GM12878 (cell line): ENCODE measurements around the gene TRPM6. TPM values are rescaled to one million over a fixed set of nuclear protein-coding genes. Genes with fewer than 3 reads are reported as not detected.

Source experiments
- ATAC-seq: fragments of 200-7000 bp; cut with Tn5 transposase; 3 replicates; pipeline ENCODE4 v1.9.1; 2020; ENCODE audit warnings: mild to moderate bottlenecking, moderate library complexity
- BruUV-seq: library from RNA; stranded (reverse); fragments of 400-500 nt; replicated peaks from 2 replicates; lab custom pipeline; 2021; lab: Mats Ljungman, UMichigan
- CTCF ChIA-PET: fragments of 300-600 bp; sonication (Branson Sonifier 250); formaldehyde crosslinking; extraction: SDS; loops from one replicate; lab custom pipeline; 2021; ENCODE audit warnings: inconsistent platforms; lab: Yijun Ruan, JAX
- POLR2A ChIA-PET: fragments of 350-600 bp; formaldehyde crosslinking; extraction: SDS; loops from one replicate; lab custom pipeline; 2021; ENCODE audit warnings: inconsistent platforms; lab: Charles Lee
- RAD21 ChIA-PET: fragments of 300-600 bp; sonication (Branson Sonifier 250); formaldehyde crosslinking; loops from one replicate; lab custom pipeline; 2023; ENCODE audit warnings: antibody characterized with exemption; ENCODE audit not compliant: unreplicated experiment; lab: Charles Lee
- SMC1A ChIA-PET: fragments of 300-600 bp; sonication (Branson Sonifier 250); formaldehyde crosslinking; loops from one replicate; lab custom pipeline; 2023; ENCODE audit not compliant: unreplicated experiment, uncharacterized antibody; lab: Charles Lee
- DNase-seq: peaks from one replicate; pipeline ENCODE4 v3.0.0-alpha.2; 2011; ENCODE audit warnings: low read depth, low spot score
- FAIRE-seq: peaks from 3 replicates; lab custom pipeline; 2011; peaks lifted over from hg19 to GRCh38; lab: Jason Lieb, UNC
- H2AFZ ChIP-seq: 2 replicates; pipeline ENCODE4 v1.6.0; 2011; ENCODE audit warnings: low read depth, low read length, control low read depth; ENCODE audit not compliant: control insufficient read depth
- H3K27ac ChIP-seq: 2 replicates; pipeline ENCODE4 v1.5.1; 2011; ENCODE audit warnings: control low read depth; ENCODE audit not compliant: control insufficient read depth, insufficient read depth
- H3K27me3 ChIP-seq, 2 experiments: replicated peaks in 1 of 2; 2 replicates each; pipeline versions ENCODE4 v1.6.0 to v1.6.1; 2011; ENCODE audit warnings: low read length in 1 of 2; ENCODE audit not compliant: control insufficient read depth in 2 of 2, insufficient read depth in 2 of 2
- H3K36me3 ChIP-seq, 2 experiments: 2 replicates each; pipeline ENCODE4 v1.5.1; 2011; ENCODE audit warnings: low read length in 1 of 2; ENCODE audit not compliant: control insufficient read depth in 2 of 2, insufficient read depth in 2 of 2
- H3K4me1 ChIP-seq: 2 replicates; pipeline ENCODE4 v1.6.1; 2011; ENCODE audit warnings: mild to moderate bottlenecking, low read length, moderate library complexity, mixed read lengths; ENCODE audit not compliant: control insufficient read depth, insufficient read depth
- H3K4me2 ChIP-seq: 2 replicates; pipeline ENCODE4 v1.6.0; 2011; ENCODE audit warnings: control low read depth; ENCODE audit not compliant: control insufficient read depth, insufficient read depth
- H3K4me3 ChIP-seq: fragments of 200-600 bp; sonication (generic); 2 replicates; pipeline ENCODE4 v1.5.1; 2016
- H3K79me2 ChIP-seq: 2 replicates; pipeline ENCODE4 v1.6.0; 2011; ENCODE audit warnings: low read length; ENCODE audit not compliant: control insufficient read depth, insufficient read depth
- H3K9ac ChIP-seq: 2 replicates; pipeline ENCODE4 v1.8.0; 2011; ENCODE audit warnings: low read length, control low read depth, mixed read lengths; ENCODE audit not compliant: control insufficient read depth, insufficient read depth
- H3K9me3 ChIP-seq: replicated peaks from 3 replicates; pipeline ENCODE4 v1.5.1; 2011; ENCODE audit warnings: mild to moderate bottlenecking, low read length; ENCODE audit not compliant: control insufficient read depth, insufficient read depth
- H4K20me1 ChIP-seq: 2 replicates; pipeline ENCODE4 v1.6.0; 2011; ENCODE audit not compliant: control insufficient read depth, insufficient read depth
- BMI1 ChIP-seq: fragments of 450-650 bp; IDR thresholded peaks from 2 replicates; pipeline ENCODE4 v1.6.1; 2016; ENCODE audit warnings: mild to moderate bottlenecking, moderate library complexity, borderline replicate concordance
- CREB1 ChIP-seq: IDR thresholded peaks from 2 replicates; pipeline ENCODE4 v1.6.1; 2012; ENCODE audit warnings: low read depth, mild to moderate bottlenecking, inconsistent platforms
- ETV6 ChIP-seq, 2 experiments: fragments of 450-650 bp in 1 of 2; IDR thresholded peaks in 1 of 2; conservative IDR thresholded peaks in 1 of 2; 2 replicates each; pipeline ENCODE4 v1.6.1; 2014; ENCODE audit warnings: antibody characterized with exemption in 1 of 2, borderline replicate concordance in 1 of 2, low read depth in 1 of 2, mild to moderate bottlenecking in 1 of 2, moderate library complexity in 1 of 2
- MEF2B ChIP-seq: fragments of 450-650 bp; IDR thresholded peaks from 2 replicates; pipeline ENCODE4 v1.6.1; 2018; ENCODE audit warnings: mild to moderate bottlenecking, moderate library complexity; ENCODE audit not compliant: partially characterized antibody, poor library complexity, severe bottlenecking
- NFIC ChIP-seq: IDR thresholded peaks from 2 replicates; pipeline ENCODE4 v1.6.1; 2012; ENCODE audit warnings: low read depth, mild to moderate bottlenecking, inconsistent platforms, low read length, moderate library complexity
- NRF1 ChIP-seq: conservative IDR thresholded peaks from 2 replicates; pipeline ENCODE4 v1.6.1; 2011; ENCODE audit warnings: mild to moderate bottlenecking, low read depth, low read length, improper control_type of control experiment
- PAX5 ChIP-seq: IDR thresholded peaks from 2 replicates; pipeline ENCODE4 v1.6.1; 2011; ENCODE audit warnings: low read depth, low read length, borderline replicate concordance
- PML ChIP-seq: IDR thresholded peaks from 2 replicates; pipeline ENCODE4 v1.6.1; 2012; ENCODE audit warnings: low read length, inconsistent platforms
- RUNX3 ChIP-seq: IDR thresholded peaks from 2 replicates; pipeline ENCODE4 v1.6.1; 2012; ENCODE audit warnings: low read length, inconsistent platforms
- SMAD5 ChIP-seq: IDR thresholded peaks from 2 replicates; pipeline ENCODE4 v1.6.1; 2016; ENCODE audit warnings: antibody characterized with exemption, low read depth
- SMARCA5 ChIP-seq: fragments of 450-650 bp; IDR thresholded peaks from 2 replicates; pipeline ENCODE4 v1.6.1; 2017; ENCODE audit warnings: mild to moderate bottlenecking
- SMC3 ChIP-seq: IDR thresholded peaks from 2 replicates; pipeline ENCODE4 v1.6.1; 2011; ENCODE audit warnings: low read length, improper control_type of control experiment, borderline replicate concordance
- STAT1 ChIP-seq: fragments of 450-650 bp; conservative IDR thresholded peaks from 2 replicates; pipeline ENCODE4 v1.6.1; 2014; ENCODE audit warnings: antibody characterized with exemption, mild to moderate bottlenecking
- TBL1XR1 ChIP-seq: IDR thresholded peaks from 2 replicates; pipeline ENCODE4 v1.6.1; 2012; ENCODE audit warnings: low read depth, low read length, improper control_type of control experiment
- TCF12 ChIP-seq: IDR thresholded peaks from 2 replicates; pipeline ENCODE4 v1.6.1; 2011; ENCODE audit warnings: low read depth, mild to moderate bottlenecking, low read length
- TCF3 ChIP-seq: IDR thresholded peaks from 2 replicates; pipeline ENCODE4 v1.6.1; 2012; ENCODE audit warnings: low read depth, mild to moderate bottlenecking, low read length, borderline replicate concordance; ENCODE audit not compliant: insufficient read depth
- TCF7 ChIP-seq: IDR thresholded peaks from 2 replicates; pipeline ENCODE4 v1.6.1; 2014; ENCODE audit warnings: antibody characterized with exemption, borderline replicate concordance
- WRNIP1 ChIP-seq: IDR thresholded peaks from 2 replicates; pipeline ENCODE4 v1.6.1; 2011; ENCODE audit warnings: low read depth, low read length, improper control_type of control experiment, borderline replicate concordance
- ZNF384 ChIP-seq: IDR thresholded peaks from 2 replicates; pipeline ENCODE4 v1.6.1; 2012; ENCODE audit warnings: low read depth, mild to moderate bottlenecking, low read length, improper control_type of control experiment, borderline replicate concordance
- WGBS: methylation state at CpG from one replicate; pipeline ENCODE4 v1.1.6; 2016; ENCODE audit warnings: low lambda C conversion rate; ENCODE audit not compliant: insufficient replicate concordance, insufficient coverage; ENCODE audit errors: missing lambda C conversion rate; 5-methylcytosine and 5-hydroxymethylcytosine counted together
- in situ Hi-C: fragments of 300-500 bp; cut with MboI; formaldehyde crosslinking; loops from 9 replicates; pipeline ENCODE4 v1.14.3; 2018; ENCODE audit warnings: mixed read lengths
- intact Hi-C: fragments of 100-400 bp; cut with micrococcal nuclease; formaldehyde crosslinking; loops from one replicate; pipeline ENCODE4 v1.14.2; 2022; ENCODE audit not compliant: unreplicated experiment
- polyA plus RNA-seq, 11 experiments: library from polyadenylated mRNA; depleted of rRNA in 4 of 11; unstranded in 6 of 11; stranded (reverse) in 5 of 11; fragments of >200 nt; fragmentation: Nextera tagmentation in 4 of 11; fragmentation: Illumina TruSeq in 1 of 11; extraction: Ambion mirVana in 4 of 11; extraction: Trizol in 1 of 11; gene quantifications; 1 replicate in 1 of 11; 2 replicates in 10 of 11; pipeline versions ENCODE4 v1.2.1 to v1.2.3, GENCODE V29; 2011 to 2016; ENCODE audit warnings: inconsistent platforms in 2 of 11, missing spikeins in 2 of 11, low read depth in 1 of 11
- total RNA-seq, 4 experiments: library from RNA; depleted of rRNA in 3 of 4; stranded (reverse); fragments of >200 nt in 3 of 4; fragmentation: Illumina TruSeq in 1 of 4; extraction: Trizol in 1 of 4; gene quantifications; 2 replicates each; pipeline versions ENCODE4 v1.2.1 to v1.2.3, GENCODE V29; 2013 to 2021
- TF ChIP-seq, protein P1 (sequence below): IDR thresholded peaks from 2 replicates; pipeline ENCODE4 v1.6.1; 2012; ENCODE audit warnings: low read depth, low read length, improper control_type of control experiment
- TF ChIP-seq, protein P2 (sequence below): fragments of 450-650 bp; IDR thresholded peaks from 2 replicates; pipeline ENCODE4 v1.6.1; 2017; ENCODE audit warnings: mild to moderate bottlenecking, moderate library complexity

Gene TRPM6
- total and polyA plus RNA-seq, 10 of the 15 experiments (the other 5 are each of a cell fraction or from before 2014, with no cell fraction given): under 0.01 to 0.34 (median 0.05) TPM; not detected in 1

DNA sequence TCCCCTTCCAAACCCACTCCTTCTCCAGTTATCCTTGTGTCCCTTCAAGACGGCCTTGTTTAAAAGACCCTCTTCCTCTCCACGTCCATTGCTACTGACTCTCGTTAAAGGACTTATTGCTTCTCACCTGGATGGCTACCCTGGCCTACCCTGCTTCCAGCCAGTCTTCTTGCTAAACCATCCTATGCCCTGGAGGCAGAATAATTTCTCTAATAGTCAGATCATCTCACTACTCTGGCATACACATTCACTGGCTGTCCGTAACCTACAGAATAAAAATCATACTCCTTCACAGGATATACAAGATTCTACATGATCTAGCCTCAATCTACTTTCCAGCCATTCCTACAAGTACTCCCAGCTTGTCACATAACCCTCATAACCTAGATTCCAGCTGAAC lies 92.6 kb downstream of the TRPM6 start (continued):
- TF ChIP-seq TCF7 (no peak), BMI1 (no peak), NRF1 (no peak), TBL1XR1 (no peak)
- TF ChIP-seq, protein P1, sequence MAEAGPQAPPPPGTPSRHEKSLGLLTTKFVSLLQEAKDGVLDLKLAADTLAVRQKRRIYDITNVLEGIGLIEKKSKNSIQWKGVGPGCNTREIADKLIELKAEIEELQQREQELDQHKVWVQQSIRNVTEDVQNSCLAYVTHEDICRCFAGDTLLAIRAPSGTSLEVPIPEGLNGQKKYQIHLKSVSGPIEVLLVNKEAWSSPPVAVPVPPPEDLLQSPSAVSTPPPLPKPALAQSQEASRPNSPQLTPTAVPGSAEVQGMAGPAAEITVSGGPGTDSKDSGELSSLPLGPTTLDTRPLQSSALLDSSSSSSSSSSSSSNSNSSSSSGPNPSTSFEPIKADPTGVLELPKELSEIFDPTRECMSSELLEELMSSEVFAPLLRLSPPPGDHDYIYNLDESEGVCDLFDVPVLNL: no peak

DNA sequence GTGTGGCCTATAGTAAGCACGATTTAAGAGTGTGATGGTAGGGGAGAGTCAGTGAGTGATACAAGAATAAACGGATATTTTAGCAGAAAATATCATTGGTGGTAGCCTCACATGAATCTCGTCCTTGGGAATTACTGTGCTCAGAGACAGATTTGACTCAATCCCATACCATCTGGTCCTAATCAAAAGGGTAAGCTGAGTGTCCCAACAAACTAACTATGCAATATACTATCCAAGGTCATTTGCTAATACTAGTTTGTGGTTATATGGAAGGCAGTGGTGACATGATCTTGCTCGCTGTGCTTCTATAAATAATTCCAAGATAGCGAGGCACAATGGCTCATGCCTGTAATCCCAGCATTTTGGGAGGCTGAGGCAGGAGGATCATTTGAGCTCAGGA lies 103.2 kb downstream of the TRPM6 start:
- intact Hi-C loops: no loop called here
- in situ Hi-C loops: no loop called here
- DNase-seq: no peak
- Histone ChIP-seq H3K36me3 (no peaks in the 10 kb centered on the region), H3K4me3 (no peak overlapping the region), H3K79me2 (no peaks in the 10 kb centered on the region), H3K27ac (no peak overlapping the region), H3K9me3 (no peaks in the 10 kb centered on the region), H4K20me1 (no peaks in the 10 kb centered on the region), H2AFZ (no peak overlapping the region), H3K4me2 (no peak overlapping the region), H3K4me1 (no peaks in the 10 kb centered on the region), H3K9ac (no peak overlapping the region), H3K27me3 (no peaks in the 10 kb centered on the region)
- RAD21 ChIA-PET: no interaction called here
- POLR2A ChIA-PET: interaction anchor here (0.7 kb wide), 1 partner anchor 454 kb away, joined by 3 read pairs; no protein-coding TSS in a partner anchor
- SMC1A ChIA-PET: interaction anchor here (0.6 kb wide), 1 partner anchor 228 kb away, joined by 3 read pairs; no protein-coding TSS in a partner anchor
- WGBS: 24% methylated on average over 5 of the region's 5 CpGs
- no peak for ATAC-seq
- CTCF ChIA-PET: interaction anchor here (1.7 kb wide), 1 partner anchor 219 kb away, joined by 3 read pairs; no protein-coding TSS in a partner anchor
- no peak for FAIRE-seq
- BruUV-seq: no TSS peak
- no peak for TF ChIP-seq PML
- no peak for TF ChIP-seq PAX5
- no peak for TF ChIP-seq TCF3
- TF ChIP-seq SMAD5: no peak
- no peak for TF ChIP-seq NFIC
- no peak for TF ChIP-seq CREB1
- no peak for TF ChIP-seq STAT1
- TF ChIP-seq TCF12: no peak
- no peak for TF ChIP-seq SMARCA5
- no peak for TF ChIP-seq MEF2B
- no peak for TF ChIP-seq WRNIP1
- no peak for TF ChIP-seq ZNF384
- TF ChIP-seq SMC3: no peak
- no peak for TF ChIP-seq RUNX3
- no peak for TF ChIP-seq ETV6 (conservative IDR thresholded peaks at IDR 0.05 in 1 of 2, IDR thresholded peaks at IDR 0.05 in 1 of 2; ENCODE audit: borderline replicate concordance in 1 of 2, low read depth in 1 of 2)
- TF ChIP-seq, protein P2, sequence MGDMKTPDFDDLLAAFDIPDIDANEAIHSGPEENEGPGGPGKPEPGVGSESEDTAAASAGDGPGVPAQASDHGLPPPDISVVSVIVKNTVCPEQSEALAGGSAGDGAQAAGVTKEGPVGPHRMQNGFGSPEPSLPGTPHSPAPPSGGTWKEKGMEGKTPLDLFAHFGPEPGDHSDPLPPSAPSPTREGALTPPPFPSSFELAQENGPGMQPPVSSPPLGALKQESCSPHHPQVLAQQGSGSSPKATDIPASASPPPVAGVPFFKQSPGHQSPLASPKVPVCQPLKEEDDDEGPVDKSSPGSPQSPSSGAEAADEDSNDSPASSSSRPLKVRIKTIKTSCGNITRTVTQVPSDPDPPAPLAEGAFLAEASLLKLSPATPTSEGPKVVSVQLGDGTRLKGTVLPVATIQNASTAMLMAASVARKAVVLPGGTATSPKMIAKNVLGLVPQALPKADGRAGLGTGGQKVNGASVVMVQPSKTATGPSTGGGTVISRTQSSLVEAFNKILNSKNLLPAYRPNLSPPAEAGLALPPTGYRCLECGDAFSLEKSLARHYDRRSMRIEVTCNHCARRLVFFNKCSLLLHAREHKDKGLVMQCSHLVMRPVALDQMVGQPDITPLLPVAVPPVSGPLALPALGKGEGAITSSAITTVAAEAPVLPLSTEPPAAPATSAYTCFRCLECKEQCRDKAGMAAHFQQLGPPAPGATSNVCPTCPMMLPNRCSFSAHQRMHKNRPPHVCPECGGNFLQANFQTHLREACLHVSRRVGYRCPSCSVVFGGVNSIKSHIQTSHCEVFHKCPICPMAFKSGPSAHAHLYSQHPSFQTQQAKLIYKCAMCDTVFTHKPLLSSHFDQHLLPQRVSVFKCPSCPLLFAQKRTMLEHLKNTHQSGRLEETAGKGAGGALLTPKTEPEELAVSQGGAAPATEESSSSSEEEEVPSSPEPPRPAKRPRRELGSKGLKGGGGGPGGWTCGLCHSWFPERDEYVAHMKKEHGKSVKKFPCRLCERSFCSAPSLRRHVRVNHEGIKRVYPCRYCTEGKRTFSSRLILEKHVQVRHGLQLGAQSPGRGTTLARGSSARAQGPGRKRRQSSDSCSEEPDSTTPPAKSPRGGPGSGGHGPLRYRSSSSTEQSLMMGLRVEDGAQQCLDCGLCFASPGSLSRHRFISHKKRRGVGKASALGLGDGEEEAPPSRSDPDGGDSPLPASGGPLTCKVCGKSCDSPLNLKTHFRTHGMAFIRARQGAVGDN: no peak
